Stimulated activated naive CD8-positive, alpha-beta T cell treated with anti-CD3 and anti-CD28 coated beads, Interleukin-15, amount 100 ng/mL, for 72 hours (primary cell): Measurements from ENCODE around the gene COA1.
"Not testable (repeated sequence)": the region's sequence is repeated elsewhere in the genome, so short reads cannot be mapped to it uniquely, and the experiment has no call there.

Experiments
- ATAC-seq: fragments of 150-1000 bp; cut with Tn5 transposase; 2 replicates; pipeline ENCODE4 v1.10.0; 2021; ENCODE audit warnings: mild to moderate bottlenecking, moderate library complexity
- DNase-seq, 2 donors: peaks; one replicate each; pipeline ENCODE4 v3.0.0; 2021 to 2022
- H3K27ac Mint-ChIP-seq, 2 donors: one replicate each; pipeline ENCODE4 v1.8.0; 2022; ENCODE audit warnings: mild to moderate bottlenecking in 2 of 2, mixed read lengths in 2 of 2, moderate library complexity in 2 of 2
- H3K27me3 Mint-ChIP-seq: one replicate; pipeline ENCODE4 v1.8.0; 2022; ENCODE audit warnings: mixed read lengths
- H3K4me1 Mint-ChIP-seq: one replicate; pipeline ENCODE4 v1.8.0; 2022; ENCODE audit warnings: mild to moderate bottlenecking, mixed read lengths
- H3K4me3 Mint-ChIP-seq, 2 donors: one replicate each; pipeline ENCODE4 v1.8.0; 2022; ENCODE audit warnings: mild to moderate bottlenecking in 2 of 2, mixed read lengths in 2 of 2, moderate library complexity in 1 of 2
- H3K9me3 Mint-ChIP-seq, 2 donors: one replicate each; pipeline ENCODE4 v1.8.0; 2022; ENCODE audit warnings: mixed read lengths in 2 of 2

COA1 gene

GRCh38 chr7:43600056-43600455 lies 129.3 kb downstream of the COA1 start:
- Mint-ChIP-seq H3K4me3 (peak overlapping the region; percentile 28 to 48), H3K4me1 (peaks cover 59% of the 10 kb centered on the region), H3K9me3 (peaks cover 0 to 8% of the 10 kb centered on the region in 2 donors), H3K27me3 (no peaks in the 10 kb centered on the region), H3K27ac (no peak overlapping the region)
- ATAC-seq (no peak), DNase-seq (no peak)

DNA sequence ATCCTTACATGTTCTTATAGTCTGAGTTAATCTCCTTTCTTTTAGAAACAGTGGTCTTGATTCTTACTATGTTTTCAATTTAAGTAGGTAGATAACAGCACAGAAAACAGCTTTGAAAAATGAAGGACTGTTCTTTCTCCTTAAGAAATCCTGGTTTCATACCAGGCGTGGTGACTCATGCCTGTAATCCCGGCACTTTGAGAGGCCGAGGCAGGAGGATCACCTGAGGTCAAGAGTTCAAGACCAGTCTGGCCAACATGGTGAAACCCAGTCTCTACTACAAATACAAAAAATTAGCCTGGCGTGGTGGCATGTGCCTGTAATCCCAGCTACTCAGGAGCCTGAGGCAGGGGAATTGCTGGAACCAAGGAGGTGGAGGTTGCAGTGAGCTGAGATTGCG lies 132.9 kb downstream of the COA1 start:
- peaks cover 84% of the 10 kb centered on the region for H3K4me1 Mint-ChIP-seq
- not testable (repeated sequence) for H3K27ac Mint-ChIP-seq, H3K4me3 Mint-ChIP-seq, DNase-seq, H3K27me3 Mint-ChIP-seq, H3K9me3 Mint-ChIP-seq, ATAC-seq

GRCh38 chr7:43594020-43594419 lies 135.3 kb downstream of the COA1 start:
- DNase-seq, result no peak
- Mint-ChIP-seq H3K27ac (peak overlapping the region; percentile 40 to 80), H3K4me1 (peaks cover 97% of the 10 kb centered on the region), H3K27me3 (no peaks in the 10 kb centered on the region), H3K4me3 (peak overlapping the region; percentile 62 to 81), H3K9me3 (no peaks in the 10 kb centered on the region)
- no peak for ATAC-seq

DNA sequence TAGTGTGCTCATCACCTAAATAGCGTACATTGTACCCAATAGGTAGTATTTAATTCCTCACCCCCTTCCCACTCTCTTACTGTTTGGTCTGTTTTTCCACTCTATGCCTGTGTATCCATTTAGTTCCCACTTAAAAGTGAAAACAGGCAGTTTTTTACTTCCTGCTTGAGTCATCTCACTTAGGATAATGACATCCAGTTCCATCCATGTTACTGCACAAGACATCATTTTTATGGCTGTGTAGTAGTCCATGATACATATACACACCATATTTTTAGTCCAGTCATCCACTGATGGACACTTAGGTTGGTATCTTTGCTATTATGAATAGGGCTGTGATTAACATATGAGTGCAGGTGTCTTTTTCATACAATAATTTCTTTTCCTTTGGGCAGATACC lies 136.3 kb downstream of the COA1 start:
- H3K27ac Mint-ChIP-seq, result no peak overlapping the region
- ATAC-seq, result no peak

DNA sequence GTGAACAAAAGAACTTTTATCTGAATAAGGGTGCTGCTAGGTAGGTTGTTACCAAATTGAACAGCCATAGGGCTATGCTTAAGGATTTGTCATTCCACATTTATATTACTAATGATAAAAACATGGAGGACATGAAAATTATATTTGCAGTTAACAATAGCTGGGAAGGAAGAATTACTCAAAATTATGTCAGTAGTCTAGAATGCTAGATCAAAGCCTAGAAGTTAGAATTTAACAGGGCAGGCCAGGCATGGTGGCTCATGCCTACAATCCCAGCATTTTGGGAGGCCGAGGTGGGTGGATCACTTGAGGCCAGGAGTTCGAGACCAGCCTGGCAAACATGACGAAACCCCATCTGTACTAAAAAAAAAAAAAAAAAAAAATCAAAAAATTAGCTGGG lies 137.0 kb downstream of the COA1 start:
- DNase-seq, result no peak
- Mint-ChIP-seq H3K9me3 (no peaks in the 10 kb centered on the region), H3K4me3 (peak overlapping the region; percentile 56 to 66), H3K27me3 (no peaks in the 10 kb centered on the region), H3K4me1 (peaks cover 96% of the 10 kb centered on the region), H3K27ac (peak overlapping the region; percentile 79 to 90)
- no peak for ATAC-seq

More for the DNA sequence above, 136.3 kb downstream of the COA1 start:
- H3K9me3 Mint-ChIP-seq, result no peaks in the 10 kb centered on the region
- H3K27me3 Mint-ChIP-seq, result no peaks in the 10 kb centered on the region
- H3K4me3 Mint-ChIP-seq, result peak overlapping the region; percentile 62 to 81
- no peak for DNase-seq
- peaks cover 97% of the 10 kb centered on the region for H3K4me1 Mint-ChIP-seq

- no peak for ATAC-seq
- no peak for DNase-seq
- H3K27me3 Mint-ChIP-seq, result no peaks in the 10 kb centered on the region
- H3K4me3 Mint-ChIP-seq, result peak overlapping the region; percentile 56 to 66
- H3K9me3 Mint-ChIP-seq, result no peaks in the 10 kb centered on the region
- peak overlapping the region; percentile 49 to 93 for H3K27ac Mint-ChIP-seq
- H3K4me1 Mint-ChIP-seq, result peaks cover 93% of the 10 kb centered on the region
Measured at GRCh38 chr7:43591558-43592180, 137.7 kb downstream of the COA1 start.

DNA sequence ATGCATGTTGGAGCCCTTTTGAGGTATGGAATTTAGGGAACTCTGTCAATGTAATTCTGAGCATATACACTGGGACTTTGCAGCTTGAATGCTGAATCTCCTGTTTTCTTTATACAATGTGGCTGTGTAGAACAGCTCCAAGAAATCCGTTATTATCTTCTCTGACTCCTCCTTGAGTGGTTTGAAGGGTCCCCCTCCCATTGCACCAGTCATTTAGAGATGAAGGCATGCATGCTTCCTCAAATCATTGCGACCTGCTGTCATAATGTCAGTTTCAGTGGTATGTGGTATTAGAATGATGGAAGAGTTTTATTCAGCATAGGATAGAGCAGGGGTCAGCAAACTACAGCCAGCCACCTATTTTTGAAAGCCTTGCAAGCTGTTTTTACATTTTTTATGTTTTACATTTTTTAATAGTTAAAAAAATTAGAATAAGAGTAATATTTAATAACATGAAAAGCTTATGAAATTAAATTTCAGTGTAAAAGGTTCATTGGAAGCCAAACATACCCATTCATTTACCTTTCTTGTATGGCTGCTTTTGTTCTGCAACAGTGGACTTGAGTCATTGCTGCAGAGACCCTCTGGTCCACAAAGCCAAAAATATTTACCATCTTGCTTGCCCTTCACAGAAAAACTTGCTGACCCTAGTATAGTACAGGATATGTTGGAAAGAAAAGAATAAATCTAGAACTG lies 138.3 kb downstream of the COA1 start:
- H3K9me3 Mint-ChIP-seq, result no peaks in the 10 kb centered on the region
- peak; percentile 60 to 76 for DNase-seq
- H3K27me3 Mint-ChIP-seq, result no peaks in the 10 kb centered on the region
- peak overlapping the region; percentile 78 to 93 for H3K27ac Mint-ChIP-seq
- H3K4me3 Mint-ChIP-seq, result peak overlapping the region; percentile 66 to 79
- peaks cover 87% of the 10 kb centered on the region for H3K4me1 Mint-ChIP-seq
- peak; percentile 85 for ATAC-seq

DNA sequence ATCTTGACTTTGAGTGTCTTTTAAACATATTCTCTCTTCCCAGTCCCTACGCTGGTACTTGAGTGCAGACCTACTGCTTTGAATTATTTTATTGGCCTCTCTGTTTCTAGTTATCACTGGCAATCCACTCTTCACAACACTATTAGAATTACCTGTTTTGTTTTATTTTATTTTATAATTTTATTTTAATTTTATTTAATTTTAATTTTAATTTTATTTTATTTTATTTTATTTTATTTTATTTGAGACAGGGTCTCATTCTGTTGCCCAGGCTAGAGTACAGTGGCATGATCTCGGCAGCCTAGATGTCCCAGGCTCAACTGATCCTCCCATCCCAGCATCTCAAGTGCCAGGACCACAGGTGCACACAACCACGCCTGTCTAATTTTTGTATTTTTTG lies 139.6 kb downstream of the COA1 start:
- no peaks in the 10 kb centered on the region for H3K9me3 Mint-ChIP-seq
- peak overlapping the region; percentile 89 to 91 for H3K27ac Mint-ChIP-seq
- DNase-seq (no peak), ATAC-seq (no peak)
- H3K4me3 Mint-ChIP-seq, result peak overlapping the region; percentile 52 to 79
- H3K27me3 Mint-ChIP-seq, result no peaks in the 10 kb centered on the region
- H3K4me1 Mint-ChIP-seq, result peaks cover 74% of the 10 kb centered on the region
